ELF-1 (cell line): ENCODE measurements around the gene FAM234B.
"Not testable (repeated sequence)": the region's sequence is repeated elsewhere in the genome, so short reads cannot be mapped to it uniquely, and the experiment has no call there.

ENCODE experiments used
- DNase-seq: peaks from one replicate; pipeline ENCODE4 v3.0.0-alpha.2; 2016; ENCODE audit warnings: low read depth, low spot score

Gene FAM234B

DNA sequence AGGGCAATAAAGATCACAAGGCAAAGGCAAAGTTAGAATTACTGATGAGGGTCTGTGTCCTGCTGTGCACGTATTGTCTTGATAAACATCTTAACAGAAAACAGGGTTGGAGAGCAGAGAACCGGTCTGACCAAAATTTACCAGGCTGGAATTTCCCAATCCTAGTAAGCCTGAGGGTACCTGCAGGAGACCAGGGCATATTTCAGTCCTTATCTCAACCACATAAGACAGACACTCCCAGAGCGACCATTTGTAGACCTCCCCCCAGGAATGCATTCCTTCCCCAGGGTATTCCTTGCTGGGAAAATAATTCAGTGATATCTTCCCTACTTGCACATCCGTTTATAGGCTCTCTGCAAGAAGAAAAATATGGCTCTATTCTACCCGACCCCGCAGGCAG lies 9.4 kb downstream of the FAM234B start:
- DNase-seq, result peak; percentile 68

DNA sequence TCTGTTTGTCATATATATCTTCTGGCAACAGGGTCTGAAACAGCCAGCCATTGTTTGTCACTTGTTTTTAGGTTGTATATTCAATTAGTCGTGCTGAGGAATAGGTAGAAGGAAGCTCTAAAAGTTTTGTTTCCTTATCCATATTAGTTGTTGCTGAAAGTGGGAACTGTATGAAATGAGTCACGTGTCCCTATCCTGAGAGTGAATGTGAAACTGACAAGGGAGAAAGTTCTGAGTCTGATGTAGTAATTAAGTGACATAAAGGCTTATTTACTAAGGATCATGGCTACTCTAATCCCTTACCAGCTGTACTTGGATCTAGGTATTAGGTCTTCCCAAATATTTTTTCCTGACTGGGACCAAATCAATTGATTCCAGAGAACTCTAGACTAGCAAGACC lies 16.4 kb downstream of the FAM234B start:
- DNase-seq, result no peak

DNA sequence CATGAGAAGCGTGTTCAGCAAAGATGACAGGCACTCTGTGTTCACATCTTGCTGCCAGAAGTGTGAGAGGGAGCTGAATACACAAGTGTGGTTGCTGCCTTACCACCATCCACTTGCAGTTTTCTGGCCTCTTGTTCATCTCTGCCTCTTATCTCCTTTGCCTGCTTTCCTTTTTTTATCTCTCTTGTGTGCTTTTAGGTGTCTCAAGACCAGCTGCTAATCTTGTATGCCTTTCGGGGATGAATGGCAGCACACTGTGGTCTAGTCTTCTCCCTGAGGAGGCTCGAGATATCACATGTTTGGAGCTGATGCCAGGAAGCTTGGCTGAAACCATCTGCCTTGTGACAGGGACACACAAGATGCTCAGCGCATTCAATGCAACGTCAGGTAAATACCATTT lies 17.2 kb downstream of the FAM234B start:
- DNase-seq, result no peak

DNA sequence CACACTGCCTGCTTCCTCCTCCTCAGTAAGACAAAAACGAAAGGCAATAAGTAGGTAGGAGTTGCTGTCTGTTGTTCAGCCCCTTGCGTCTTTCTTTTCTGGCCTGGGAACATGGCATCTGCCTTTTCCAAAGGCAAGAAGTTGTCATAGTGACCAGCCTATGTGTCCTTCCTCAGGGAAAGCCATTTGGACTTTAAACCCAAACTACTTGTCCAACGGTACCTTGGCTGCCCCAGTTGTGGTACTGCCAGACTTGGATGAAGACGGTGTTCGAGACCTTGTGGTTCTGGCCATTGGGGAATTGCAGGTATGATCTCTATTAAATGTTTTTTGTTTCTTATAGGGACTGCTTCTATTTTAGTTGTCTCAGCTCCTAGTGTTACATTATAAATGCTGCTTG lies 18.5 kb downstream of the FAM234B start:
- no peak for DNase-seq

DNA sequence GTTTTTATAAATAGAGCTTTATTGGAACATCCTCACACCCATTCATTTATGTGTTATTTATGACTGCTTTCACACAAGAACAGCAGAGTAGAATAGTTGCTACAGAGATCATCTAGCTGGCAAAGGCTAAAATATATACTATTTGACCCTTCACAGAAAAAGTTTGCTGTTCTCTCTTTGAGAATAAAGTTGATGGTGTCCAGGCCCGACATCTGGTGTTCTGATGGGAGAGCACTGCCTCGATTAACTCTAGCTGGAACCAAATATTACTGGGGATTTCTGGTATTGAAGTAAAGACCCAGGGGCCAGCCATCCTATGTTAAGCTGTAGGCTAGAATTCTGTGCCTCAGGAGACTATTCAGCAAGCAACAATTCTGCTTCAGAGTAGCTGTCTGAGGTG lies 21.8 kb downstream of the FAM234B start:
- DNase-seq, result no peak

DNA sequence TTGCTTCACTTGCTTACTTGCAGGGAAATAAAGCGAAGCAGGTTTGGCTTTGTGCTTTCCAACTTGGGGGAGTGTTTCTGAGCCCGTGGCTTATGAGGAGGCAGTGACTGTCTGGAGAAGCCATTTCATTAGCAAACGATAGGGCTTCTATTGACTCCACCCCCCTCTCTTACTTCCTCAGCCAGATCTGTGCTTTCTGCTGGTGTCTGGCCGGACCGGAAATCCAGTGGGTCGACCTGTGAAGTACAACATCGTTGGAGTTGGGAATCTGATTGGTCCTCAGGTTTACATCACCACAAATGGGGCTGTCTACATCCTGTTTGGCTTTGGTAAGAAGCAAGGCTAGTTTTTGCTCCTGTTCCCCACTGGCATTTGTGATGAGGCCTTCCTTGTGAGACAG lies 22.3 kb downstream of the FAM234B start:
- DNase-seq, result no peak

DNA sequence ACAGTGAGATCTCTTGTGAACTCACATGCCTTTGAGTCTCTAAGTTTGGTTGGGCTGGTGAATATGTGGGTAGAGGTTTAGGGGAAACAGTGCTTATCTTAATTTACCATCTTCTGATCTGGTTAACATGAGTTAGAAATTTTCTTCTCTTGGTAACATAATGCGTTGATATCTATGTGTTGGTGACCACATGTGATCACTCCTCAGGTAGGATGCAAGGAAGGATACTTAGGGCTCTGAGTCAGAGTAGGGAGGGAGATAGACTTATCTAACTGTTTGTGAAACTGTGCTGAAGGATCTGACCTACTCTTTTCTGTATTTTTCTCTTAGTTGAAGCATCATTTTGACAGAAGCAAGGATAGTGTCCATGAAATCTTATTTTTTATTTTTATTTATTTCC lies 23.1 kb downstream of the FAM234B start:
- no peak for DNase-seq

DNA sequence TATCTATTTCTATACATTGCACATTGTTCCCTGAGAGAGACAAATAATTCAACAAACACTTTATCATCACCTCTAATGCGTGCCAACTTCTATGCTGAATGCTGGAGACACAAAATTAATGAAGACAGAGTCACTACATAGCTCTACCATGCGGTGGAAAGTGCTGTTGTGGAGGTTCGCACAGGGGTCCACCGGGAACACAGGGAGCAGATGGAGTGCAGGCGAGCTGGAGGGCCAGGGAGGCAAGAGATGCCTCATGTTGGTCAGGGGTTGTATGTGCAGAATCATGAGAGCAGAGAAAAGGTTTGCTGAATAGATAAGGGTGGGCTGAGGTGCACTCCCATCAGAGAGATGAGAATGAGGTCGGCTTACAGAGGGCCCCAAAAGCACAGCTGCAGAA lies 25.2 kb downstream of the FAM234B start:
- DNase-seq, result no peak

DNA sequence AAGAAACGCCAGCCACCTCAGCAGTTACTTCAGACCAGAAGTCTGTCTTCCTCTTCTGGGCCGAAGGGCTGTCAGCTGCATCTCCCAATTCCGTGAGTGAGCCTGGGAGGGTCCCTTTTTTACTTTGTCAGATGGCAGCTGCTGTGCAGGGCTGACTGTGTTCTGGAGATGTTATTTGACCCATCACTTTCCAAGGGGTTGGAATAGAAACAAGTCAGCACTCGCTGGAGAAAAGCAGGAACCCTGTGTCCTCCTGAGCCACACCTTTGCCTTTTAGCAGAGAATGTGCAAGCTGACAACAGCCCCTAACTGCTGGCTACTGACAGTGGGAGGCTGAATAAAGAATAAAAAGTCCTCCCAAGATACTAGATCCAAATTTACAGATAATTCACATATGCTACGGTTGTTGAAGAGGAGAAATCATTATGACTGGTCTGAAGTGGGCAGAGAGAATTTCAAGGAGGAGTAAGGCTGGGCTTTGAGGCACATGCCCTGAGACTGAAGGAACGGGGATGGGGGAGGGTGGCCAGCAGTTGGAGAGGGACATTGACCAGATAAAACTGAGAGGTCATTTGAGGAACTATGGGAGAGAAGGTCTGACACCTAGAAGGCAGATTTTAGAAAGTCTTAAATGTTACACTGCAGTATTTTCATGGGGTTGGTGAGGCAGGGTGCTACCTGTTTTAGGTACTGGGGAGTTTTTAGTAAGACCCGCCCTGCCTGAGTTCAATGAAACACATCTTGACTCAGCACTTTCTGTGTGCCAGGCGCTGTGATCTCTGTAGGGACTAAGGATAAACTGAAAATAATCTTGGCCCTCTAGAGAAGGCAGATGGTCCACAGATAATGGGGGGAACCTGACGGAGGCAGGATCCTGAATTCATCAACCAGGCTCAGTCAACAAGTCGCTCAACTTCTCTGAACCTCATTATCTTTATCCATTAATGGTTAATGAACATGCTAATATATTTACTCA lies 27.4 kb downstream of the FAM234B start:
- DNase-seq, result no peak

DNA sequence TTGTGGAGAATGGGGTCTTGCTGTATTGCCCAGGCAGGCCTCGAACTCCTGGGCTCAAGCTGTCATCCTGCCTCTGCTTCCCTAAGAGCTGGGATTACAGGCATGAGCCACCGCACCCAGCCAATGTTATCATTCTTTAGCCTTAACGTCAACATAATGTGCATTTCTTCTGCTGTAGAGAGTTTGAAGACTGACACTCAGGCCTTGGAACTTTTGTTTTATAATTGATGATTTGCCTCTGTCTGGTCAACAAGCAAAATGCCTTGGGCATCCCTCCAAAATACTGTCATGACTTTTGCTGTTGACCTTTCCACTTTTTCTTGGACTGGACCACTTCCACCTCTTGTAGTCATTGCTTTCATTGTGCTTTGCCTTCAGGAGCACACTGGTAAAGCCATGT lies 29.0 kb downstream of the FAM234B start:
- DNase-seq, result no peak

DNA sequence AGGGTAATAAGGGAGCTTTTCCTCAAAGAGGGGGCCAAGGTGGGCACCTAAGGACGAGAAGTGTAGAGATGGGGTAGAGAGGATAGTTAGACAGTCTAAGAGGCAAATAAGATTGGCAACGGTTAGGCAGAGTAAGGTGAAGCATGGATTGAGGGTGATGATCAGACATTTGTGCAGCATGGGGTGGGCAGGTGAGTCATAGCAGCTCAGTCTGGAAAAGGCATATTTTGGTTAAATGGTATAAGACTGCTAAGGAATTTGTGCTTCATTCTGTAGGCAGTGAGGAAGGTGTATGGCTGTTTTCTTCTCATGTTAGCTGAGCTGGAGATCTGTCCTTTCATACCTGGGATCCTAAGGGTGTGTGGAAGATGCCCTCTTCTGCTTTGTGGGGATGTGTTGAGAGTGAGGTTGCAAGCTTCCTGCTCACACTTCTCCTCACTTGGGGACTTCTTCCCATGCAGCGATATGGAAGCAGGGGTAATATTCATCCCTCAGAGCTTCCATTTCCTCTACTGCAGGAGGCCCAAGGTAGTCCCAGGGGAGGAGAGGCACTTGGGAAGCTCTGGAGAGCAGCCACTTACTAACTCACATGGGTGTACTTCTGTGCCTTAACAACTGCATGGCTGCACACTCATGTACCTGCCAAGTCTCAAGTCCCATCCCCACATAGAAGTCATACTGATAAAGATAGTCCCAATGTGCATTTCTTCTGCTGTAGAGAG lies 30.4 kb downstream of the FAM234B start:
- DNase-seq, result no peak

DNA sequence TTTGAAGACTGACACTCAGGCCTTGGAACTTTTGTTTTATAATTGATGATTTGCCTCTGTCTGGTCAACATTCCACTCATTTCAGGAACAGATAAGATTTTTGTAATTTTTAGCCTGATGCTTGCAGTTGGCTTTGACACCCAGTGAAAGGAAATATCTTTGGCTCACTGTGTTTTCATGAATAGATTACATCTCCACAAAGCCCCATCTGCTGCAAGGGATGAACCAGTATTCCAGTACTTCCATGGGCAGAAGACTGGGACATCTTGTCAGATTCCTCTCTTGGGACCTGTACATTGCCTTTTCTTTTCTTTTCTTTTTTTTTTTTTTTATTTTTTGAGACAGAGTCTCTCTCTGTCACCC lies 30.9 kb downstream of the FAM234B start:
- DNase-seq, result no peak

DNA sequence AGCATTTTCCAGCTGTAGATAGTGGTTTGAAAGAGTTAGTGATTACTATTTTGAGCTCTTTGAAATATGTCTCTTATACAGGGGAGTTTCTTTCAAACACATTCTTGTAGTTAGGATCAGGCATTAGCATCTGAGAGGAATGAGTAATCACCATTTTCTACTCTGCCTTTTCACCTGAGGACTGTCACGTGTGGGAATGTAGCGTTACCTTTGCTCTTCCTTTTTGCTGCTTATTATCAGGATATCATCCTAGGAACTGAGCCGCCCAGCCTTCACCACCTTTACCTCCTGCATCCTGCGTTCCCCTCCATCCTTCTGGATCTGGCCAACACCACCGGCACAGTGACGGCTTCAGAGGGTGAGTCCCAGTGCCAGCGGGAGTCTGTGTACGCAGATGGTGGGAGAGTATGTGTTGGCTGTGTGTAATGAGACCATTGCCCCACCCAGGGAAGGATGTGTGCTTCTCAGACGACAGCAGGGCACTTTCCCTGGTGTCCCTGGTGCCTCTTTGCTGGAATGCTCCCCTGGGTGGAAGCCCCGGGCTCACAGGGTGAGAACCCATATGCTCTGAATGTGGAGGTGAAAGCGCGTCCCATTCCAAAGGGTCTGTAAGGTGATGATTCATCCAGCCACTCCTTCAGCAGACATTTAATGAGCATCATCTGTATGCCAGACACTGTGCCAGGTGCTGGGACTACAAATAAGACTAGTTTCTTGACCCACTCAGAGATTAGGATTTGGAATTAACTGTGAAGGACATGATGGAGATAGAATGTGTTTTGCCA lies 31.8 kb downstream of the FAM234B start:
- no peak for DNase-seq

DNA sequence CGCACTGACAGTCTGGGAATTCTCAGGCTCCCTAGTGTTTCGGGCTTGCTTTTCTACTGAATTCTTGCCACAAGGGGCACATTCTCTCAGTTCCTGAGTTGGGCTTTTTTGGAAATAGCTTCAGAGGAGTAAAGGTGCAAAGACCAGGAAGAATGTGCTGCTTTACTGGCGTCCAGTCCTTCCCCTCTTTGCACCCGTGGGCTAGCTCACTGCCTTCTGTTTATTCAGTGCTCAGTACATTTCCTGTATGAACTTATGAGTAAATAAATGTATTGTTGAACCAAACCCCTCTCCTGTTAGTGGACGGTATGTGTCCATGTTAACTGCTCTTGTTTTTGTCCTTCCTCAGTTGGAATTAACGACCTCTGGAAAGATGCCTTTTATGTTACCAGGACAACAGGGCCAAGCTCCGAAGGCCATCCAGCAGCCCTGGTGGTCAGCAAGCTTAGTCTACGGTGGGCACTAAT lies 35.3 kb downstream of the FAM234B start:
- peak; percentile 54 for DNase-seq

DNA sequence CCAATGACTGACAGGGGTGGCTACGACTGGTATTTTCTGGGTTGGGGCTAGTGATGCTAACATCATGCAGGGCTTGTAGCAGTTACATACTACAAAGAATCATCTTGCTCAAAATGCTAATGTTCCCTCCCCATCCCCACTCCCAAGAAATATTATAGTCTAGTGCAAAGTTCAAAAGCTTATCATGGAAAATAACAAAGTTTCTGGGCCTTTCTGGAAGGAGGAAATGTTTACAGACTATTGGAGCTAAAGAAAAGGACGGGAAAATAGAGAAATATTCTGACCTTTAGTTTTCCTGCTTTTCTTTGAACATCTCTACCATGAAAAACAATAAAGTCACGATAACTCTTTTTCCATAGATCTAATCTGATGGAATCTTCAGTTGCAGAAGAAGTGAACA lies 36.1 kb downstream of the FAM234B start:
- no peak for DNase-seq

DNA sequence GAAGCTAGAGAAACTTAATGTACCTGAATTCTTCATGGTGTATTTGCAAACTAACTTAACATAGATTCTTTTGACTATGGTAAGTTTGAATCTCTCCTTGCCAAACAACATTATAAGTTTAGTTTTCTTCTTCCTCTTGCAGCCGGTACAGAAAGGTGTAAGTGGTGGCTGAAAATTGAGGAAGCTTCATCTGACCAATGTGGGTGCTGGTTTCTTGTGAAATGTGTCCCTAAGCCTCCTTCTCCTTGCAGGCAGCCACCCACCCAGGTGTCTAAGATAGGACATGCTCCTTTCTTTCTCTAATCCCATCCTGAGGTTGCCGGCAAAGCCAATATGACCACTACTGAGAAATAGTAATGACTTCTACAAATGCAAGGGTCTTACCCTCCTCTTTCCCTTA lies 38.7 kb downstream of the FAM234B start:
- no peak for DNase-seq

DNA sequence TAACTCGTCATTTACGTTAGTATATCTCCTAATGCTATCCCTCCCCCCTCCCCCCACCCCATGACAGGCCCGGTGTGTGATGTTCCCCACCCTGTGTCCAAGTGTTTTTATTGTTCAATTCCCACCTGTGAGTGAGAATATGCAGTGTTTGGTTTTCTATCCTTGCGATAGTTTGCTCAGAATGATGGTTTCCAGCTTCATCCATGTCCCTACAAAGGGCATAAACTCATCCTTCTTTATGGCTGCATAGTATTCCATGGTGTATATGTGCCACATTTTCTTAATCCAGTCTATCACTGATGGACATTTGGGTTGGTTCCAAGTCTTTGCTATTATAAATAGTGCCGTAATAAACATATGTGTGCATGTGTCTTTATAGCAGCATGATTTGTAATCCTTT lies 39.5 kb downstream of the FAM234B start:
- DNase-seq, result not testable (repeated sequence)

DNA sequence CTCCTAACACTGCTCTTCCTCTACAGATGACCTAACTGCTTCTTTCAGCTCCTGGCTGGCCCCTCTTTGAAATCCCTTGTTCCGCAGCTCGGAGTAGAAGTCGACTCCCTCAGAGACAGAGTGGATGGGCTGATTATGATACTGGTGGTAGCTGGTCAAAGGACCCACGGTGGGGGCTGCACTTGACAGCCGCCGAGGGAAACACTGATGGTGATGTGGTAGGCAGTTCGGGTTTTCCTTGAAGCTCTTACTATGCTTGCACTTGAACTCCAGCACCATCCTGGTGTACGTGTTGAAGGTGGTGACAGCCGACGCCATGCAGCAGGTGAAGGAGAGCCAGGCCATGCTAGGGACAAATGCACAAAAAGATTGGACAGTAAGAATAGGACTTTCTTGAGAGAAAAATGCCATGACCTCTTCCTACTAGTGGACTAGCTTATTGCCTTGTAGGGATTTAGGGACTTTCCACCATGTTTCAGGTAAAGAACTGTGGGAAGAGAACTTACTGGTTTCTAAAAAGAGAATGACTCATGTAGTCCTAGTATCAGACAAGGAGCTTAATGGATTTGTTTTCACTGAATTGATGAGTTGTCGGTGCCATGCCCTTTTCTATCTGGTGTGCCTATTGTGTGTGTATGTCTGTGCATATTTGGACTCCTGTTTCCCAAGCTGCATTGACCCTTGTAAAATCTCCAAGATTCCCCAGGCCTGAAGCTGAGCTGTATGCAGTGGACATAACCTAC lies 40.9 kb downstream of the FAM234B start:
- DNase-seq, result no peak

DNA sequence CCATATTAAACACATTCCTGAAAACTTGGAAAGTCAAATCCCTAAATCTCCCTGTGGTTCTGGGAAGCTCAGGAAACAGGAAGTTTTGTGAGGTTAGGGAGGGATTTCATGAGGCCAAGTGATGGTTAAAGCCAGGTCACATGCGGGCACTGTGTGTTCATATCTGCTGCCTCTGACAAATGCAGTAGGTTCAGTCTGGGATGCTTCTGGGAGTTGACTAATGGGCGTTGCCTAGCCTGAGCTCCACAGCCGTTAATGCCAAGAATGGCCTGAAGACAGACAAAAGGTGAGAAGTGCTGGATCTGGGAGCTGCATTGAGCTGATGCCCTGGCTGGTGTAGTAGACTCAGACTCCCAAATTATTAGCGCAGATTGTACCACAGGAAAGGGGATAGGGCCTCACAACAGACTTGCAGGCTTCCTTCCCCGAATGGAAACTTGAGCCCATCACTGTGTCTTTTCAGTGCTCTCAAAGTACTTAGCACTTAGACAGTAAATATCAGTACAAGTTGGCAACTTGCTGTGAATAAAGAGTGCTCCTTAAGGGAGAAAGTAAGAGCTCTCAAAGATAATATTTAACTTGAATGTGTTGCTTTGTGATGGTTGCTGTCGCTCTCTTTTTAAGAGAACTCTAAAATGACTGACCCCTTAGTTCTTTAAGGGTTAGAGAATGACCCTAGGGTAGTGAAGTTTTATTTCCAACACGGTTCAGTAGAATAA lies 41.9 kb downstream of the FAM234B start:
- no peak for DNase-seq

DNA sequence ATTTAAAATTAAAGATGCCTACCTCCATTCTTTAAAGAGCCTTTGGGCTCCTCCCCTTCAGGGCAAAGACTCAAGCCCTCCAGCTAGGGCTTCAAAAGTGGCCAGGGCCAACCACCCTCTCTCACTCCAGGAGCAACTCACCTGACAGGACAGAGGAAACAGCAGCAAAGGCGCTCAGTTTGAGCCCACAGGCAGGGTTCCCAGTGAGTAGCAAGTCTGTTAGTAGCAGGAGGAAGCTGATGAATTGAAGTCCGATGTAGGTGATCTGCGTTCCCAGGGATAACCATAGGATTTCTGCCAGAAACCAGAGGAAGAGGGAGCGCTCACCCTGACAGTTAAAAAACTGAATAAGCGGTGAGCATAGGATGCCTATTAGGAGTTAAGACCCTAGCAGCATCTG lies 43.6 kb downstream of the FAM234B start:
- peak; percentile 52 for DNase-seq

DNA sequence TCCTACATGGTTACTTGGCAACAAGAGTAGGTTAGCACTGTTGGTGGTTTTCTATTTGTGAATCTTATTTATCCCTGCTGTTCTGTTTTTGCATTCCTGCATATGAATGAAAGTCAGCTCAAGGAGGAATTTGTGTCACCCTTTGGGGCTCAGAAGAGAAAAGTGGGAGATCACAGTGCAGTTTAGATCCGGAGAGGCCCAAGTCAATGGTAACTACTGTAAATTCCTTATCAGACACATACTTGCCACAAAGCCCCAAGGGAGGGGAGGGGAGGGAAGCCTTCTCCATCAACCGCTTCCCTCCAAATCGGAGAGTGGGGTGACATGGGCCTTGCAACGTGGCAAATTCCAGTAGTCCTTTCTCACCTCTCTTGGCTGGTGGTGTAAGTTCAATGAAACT lies 44.3 kb downstream of the FAM234B start:
- DNase-seq, result no peak
